ENCODE data around the gene PGLYRP1. TPM values are rescaled to one million over a fixed set of nuclear protein-coding genes. Genes with fewer than 3 reads are reported as not detected.

Gene PGLYRP1
- total RNA-seq, 4 donors from 2014 or later: not detected

- H3K36me3 ChIP-seq: peaks cover 0 to 5% (median 0%) of the 10 kb centered on the region in 3 donors
- H3K27me3 ChIP-seq: peaks cover 0 to 26% of the 10 kb centered on the region in 2 donors
- no peak overlapping the region for H3K27ac ChIP-seq
- 78 to 84% methylated on average over 1 to 5 of the region's 5 CpGs for WGBS, 2 donors
- no peak overlapping the region for H3K4me3 ChIP-seq
- H3K9me3 ChIP-seq: peaks cover 0 to 2% (median 0%) of the 10 kb centered on the region in 4 donors
- TF ChIP-seq, protein P1, sequence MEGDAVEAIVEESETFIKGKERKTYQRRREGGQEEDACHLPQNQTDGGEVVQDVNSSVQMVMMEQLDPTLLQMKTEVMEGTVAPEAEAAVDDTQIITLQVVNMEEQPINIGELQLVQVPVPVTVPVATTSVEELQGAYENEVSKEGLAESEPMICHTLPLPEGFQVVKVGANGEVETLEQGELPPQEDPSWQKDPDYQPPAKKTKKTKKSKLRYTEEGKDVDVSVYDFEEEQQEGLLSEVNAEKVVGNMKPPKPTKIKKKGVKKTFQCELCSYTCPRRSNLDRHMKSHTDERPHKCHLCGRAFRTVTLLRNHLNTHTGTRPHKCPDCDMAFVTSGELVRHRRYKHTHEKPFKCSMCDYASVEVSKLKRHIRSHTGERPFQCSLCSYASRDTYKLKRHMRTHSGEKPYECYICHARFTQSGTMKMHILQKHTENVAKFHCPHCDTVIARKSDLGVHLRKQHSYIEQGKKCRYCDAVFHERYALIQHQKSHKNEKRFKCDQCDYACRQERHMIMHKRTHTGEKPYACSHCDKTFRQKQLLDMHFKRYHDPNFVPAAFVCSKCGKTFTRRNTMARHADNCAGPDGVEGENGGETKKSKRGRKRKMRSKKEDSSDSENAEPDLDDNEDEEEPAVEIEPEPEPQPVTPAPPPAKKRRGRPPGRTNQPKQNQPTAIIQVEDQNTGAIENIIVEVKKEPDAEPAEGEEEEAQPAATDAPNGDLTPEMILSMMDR (IDR thresholded peaks at IDR 0.05): no peak
- TF ChIP-seq EP300 (IDR thresholded peaks at IDR 0.05): no peak
- TF ChIP-seq POLR2A (IDR thresholded peaks at IDR 0.05): no peak
- H3K4me1 ChIP-seq: no peaks in the 10 kb centered on the region
- DNase-seq (ENCODE audit: low spot score in 2 of 2): no peak
These were observed 9.1 kb upstream of the PGLYRP1 start for GRCh38 chr19:46031781-46032596.

DNA sequence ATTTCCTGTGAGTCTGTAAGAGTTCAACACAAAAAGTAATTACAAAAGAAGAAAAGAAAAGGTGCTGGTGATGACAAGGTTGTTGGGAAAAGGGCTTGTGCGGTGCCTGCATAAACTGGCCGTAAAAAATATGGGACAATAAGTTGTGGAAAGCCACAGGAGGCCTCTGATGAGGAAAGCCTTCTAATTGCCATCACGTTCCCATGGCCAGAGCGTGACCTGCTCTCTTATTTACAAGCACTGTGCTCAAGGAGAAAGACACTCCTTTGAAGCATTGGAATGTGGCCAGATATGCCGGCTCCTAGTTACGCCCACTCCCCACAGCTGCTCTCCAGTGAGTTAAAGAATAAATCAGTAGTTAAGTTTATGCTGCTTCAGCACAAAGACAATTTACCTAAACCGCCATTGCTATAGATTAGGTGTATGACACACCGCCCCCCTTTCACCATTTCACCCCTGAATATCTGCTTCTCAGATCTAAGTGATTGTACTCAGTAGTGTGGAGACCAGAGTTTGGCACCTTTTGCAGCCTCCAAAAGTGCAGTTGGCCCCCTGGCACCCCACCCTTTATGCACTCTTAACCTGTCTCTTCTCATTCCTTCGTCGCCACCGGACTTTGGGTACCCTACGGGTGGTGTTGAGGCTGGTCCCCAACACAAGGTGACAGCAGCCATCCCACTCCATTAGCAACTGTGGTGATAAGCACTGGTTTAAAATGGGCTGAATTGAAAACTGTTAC, 8.1 kb upstream of the PGLYRP1 start:
- Histone ChIP-seq H3K27ac (no peak overlapping the region), H3K4me1 (no peaks in the 10 kb centered on the region), H3K27me3 (peaks cover 2 to 36% of the 10 kb centered on the region in 2 donors), H3K36me3 (peaks cover 0 to 5% (median 0%) of the 10 kb centered on the region in 3 donors), H3K4me3 (no peak overlapping the region), H3K9me3 (no peaks in the 10 kb centered on the region)
- no peak for DNase-seq (ENCODE audit: low spot score in 2 of 2)
- TF ChIP-seq, protein P1 (IDR thresholded peaks at IDR 0.05): no peak
- TF ChIP-seq EP300 (IDR thresholded peaks at IDR 0.05) (no peak), POLR2A (IDR thresholded peaks at IDR 0.05) (no peak)
- WGBS, 2 donors: 43 to 49% methylated on average over 12 of the region's 12 CpGs

DNA sequence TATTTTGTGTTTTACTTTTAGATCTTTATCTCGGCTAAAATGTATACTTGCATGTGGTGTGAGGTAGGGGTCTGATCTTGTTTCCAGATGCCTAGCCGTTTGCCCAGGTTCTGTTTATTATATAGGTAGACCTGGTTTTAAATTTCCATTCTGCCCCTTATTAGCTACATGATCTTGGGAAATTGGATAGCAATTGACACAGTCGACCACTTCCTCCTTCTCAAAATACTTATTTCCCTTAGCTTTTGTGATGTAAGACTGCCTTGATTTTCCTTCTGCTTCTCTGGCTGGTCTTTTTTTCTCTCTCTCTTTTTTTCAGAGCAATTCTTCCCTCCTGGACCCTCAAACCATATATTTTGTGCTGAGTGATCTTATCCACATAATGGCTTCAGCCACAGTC, 3.0 kb upstream of the PGLYRP1 start:
- 81% methylated on average over 3 of the region's 3 CpGs for WGBS, 2 donors
- Histone ChIP-seq H3K27ac (no peak overlapping the region), H3K4me3 (no peak overlapping the region), H3K9me3 (no peaks in the 10 kb centered on the region), H3K4me1 (no peaks in the 10 kb centered on the region), H3K36me3 (no peaks in the 10 kb centered on the region), H3K27me3 (peaks cover 2 to 71% of the 10 kb centered on the region in 2 donors)
- TF ChIP-seq EP300 (IDR thresholded peaks at IDR 0.05): no peak
- no peak for TF ChIP-seq POLR2A (IDR thresholded peaks at IDR 0.05)
- TF ChIP-seq, protein P1 (IDR thresholded peaks at IDR 0.05): no peak
- no peak for DNase-seq (ENCODE audit: low spot score in 2 of 2)

DNA sequence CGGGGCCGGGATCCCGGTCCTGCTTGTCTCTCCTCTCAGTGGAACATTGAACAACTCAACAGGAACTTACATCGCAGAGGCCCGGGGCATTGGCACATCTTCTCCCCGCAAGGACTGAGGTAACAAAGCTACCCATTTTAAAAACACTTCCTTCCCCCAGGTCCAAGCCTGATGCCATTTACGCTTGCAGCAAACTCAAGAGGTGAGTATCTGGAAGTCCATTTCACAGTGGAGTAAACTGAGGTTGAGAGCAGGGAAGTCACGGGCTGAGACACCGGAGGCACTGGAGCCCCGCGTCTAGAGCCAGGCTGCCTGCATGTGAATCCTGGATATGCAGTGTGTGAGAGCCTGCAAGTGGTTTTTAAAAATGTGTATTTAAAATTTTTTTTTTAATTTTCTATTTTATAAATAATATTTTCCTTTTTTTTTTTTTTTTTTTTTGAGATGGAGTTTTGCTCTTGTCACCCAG, 492 bp upstream of the PGLYRP1 start:
- no peak for DNase-seq (ENCODE audit: low spot score in 2 of 2)
- Histone ChIP-seq H3K27me3 (peaks cover 2 to 63% of the 10 kb centered on the region in 2 donors), H3K4me1 (no peaks in the 10 kb centered on the region), H3K9me3 (no peaks in the 10 kb centered on the region), H3K36me3 (peaks cover 0 to 12% (median 0%) of the 10 kb centered on the region in 3 donors), H3K4me3 (no peak overlapping the region), H3K27ac (no peak overlapping the region)
- WGBS, 2 donors: 56 to 63% methylated on average over 9 to 10 of the region's 11 CpGs
- TF ChIP-seq POLR2A (IDR thresholded peaks at IDR 0.05) (no peak), EP300 (IDR thresholded peaks at IDR 0.05) (no peak)
- TF ChIP-seq, protein P1 (IDR thresholded peaks at IDR 0.05): no peak

GRCh38 chr19:46022061-46022430, 807 bp downstream of the PGLYRP1 start:
- no peak for DNase-seq (ENCODE audit: low spot score in 2 of 2)
- no peak overlapping the region for H3K27ac ChIP-seq
- TF ChIP-seq, protein P1 (IDR thresholded peaks at IDR 0.05): no peak
- TF ChIP-seq EP300 (IDR thresholded peaks at IDR 0.05) (no peak), POLR2A (IDR thresholded peaks at IDR 0.05) (no peak)

More at GRCh38 chr19:46022061-46022430, 807 bp downstream of the PGLYRP1 start:
- Histone ChIP-seq H3K4me1 (peaks cover 0 to 2% (median 1%) of the 10 kb centered on the region in 4 donors), H3K27me3 (peaks cover 2 to 51% of the 10 kb centered on the region in 2 donors), H3K9me3 (no peaks in the 10 kb centered on the region), H3K36me3 (peaks cover 0 to 25% (median 0%) of the 10 kb centered on the region in 3 donors), H3K4me3 (no peak overlapping the region)
- 39 to 60% methylated on average over 8 to 12 of the region's 12 CpGs for WGBS, 2 donors

Measured in tibial nerve (tissue), 4 donors.